Measurements from ENCODE around the gene PRKACB. TPM values are rescaled to one million over a fixed set of nuclear protein-coding genes. Genes with fewer than 3 reads are reported as not detected.
"Not testable (repeated sequence)": the region's sequence is repeated elsewhere in the genome, so short reads cannot be mapped to it uniquely, and the experiment has no call there.

PRKACB gene
- total RNA-seq, 1 experiment from 2014 or later: 34.8 TPM

- DNase-seq (ENCODE audit: low read depth): no peak
Measured at GRCh38 chr1:84269306-84269705, 125.2 kb downstream of the PRKACB start.

GRCh38 chr1:84271441-84272151, 127.5 kb downstream of the PRKACB start:
- peak; percentile 85 for DNase-seq (ENCODE audit: low read depth)

- no peak for DNase-seq (ENCODE audit: low read depth)
Measured at GRCh38 chr1:84272401-84272800, 128.3 kb downstream of the PRKACB start.

GRCh38 chr1:84277343-84278059, 133.4 kb downstream of the PRKACB start:
- DNase-seq (ENCODE audit: low read depth): no peak

GRCh38 chr1:84278905-84279304, 134.8 kb downstream of the PRKACB start:
- DNase-seq (ENCODE audit: low read depth): no peak

GRCh38 chr1:84280912-84281311, 136.8 kb downstream of the PRKACB start:
- no peak for DNase-seq (ENCODE audit: low read depth)

- no peak for DNase-seq (ENCODE audit: low read depth)
Measured at GRCh38 chr1:84282780-84283333, 138.8 kb downstream of the PRKACB start.

- no peak for DNase-seq (ENCODE audit: low read depth)
Measured at GRCh38 chr1:84283381-84283780, 139.3 kb downstream of the PRKACB start.

GRCh38 chr1:84286071-84286470, 142.0 kb downstream of the PRKACB start:
- peak; percentile 53 for DNase-seq (ENCODE audit: low read depth)

GRCh38 chr1:84287389-84287788, 143.3 kb downstream of the PRKACB start:
- not testable (repeated sequence) for DNase-seq (ENCODE audit: low read depth)

Other genes with a start within 250 kb of the PRKACB start
- gene TTLL7, start 145.1 kb upstream of the PRKACB start, total RNA-seq (2014; rRNA removed; shearing (Covaris generic)): 5.7 and 13.4 TPM in 2 replicates
- gene SAMD13, start 157.4 kb downstream of the PRKACB start, total RNA-seq (2014; rRNA removed; shearing (Covaris generic)): 0.20 and 2.3 TPM in 2 replicates